ENCODE data around the gene PTX4. TPM values are rescaled to one million over a fixed set of nuclear protein-coding genes. Genes with fewer than 3 reads are reported as not detected.

The PTX4 gene
- total RNA-seq, 1 donor from 2014 or later = not detected

DNA sequence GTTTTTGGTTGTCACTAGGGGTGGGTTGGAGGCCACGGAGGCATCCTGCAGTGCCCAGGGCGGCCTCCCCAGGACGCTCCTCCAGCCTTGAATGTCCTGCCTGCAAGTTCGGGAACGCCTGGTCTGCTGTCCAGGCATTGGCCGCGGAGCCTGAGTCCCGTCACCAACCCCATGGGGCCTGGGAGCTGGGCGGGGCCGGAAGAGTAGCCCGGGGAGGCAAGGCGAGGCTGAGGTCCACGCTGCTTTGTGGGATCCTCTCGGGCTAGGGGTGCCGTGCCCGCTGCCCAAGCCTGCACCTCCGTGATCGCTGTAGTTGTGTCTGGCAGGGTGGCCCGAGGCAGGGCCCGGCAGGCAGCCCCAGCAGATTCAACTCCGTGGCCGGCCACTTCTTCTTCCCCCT is 17.2 kb upstream of the PTX4 start:
- no peak for DNase-seq (ENCODE audit: low spot score, unreplicated experiment)
- H3K9me3 Mint-ChIP-seq (ENCODE audit: low read depth) = no peaks in the 10 kb centered on the region
- H3K4me1 Mint-ChIP-seq (ENCODE audit: low read depth) = no peaks in the 10 kb centered on the region
- TF ChIP-seq, protein P1, sequence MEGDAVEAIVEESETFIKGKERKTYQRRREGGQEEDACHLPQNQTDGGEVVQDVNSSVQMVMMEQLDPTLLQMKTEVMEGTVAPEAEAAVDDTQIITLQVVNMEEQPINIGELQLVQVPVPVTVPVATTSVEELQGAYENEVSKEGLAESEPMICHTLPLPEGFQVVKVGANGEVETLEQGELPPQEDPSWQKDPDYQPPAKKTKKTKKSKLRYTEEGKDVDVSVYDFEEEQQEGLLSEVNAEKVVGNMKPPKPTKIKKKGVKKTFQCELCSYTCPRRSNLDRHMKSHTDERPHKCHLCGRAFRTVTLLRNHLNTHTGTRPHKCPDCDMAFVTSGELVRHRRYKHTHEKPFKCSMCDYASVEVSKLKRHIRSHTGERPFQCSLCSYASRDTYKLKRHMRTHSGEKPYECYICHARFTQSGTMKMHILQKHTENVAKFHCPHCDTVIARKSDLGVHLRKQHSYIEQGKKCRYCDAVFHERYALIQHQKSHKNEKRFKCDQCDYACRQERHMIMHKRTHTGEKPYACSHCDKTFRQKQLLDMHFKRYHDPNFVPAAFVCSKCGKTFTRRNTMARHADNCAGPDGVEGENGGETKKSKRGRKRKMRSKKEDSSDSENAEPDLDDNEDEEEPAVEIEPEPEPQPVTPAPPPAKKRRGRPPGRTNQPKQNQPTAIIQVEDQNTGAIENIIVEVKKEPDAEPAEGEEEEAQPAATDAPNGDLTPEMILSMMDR (IDR thresholded peaks at IDR 0.05; ENCODE audit: unreplicated experiment) = no peak
- no peak overlapping the region for H3K27ac Mint-ChIP-seq
- H3K36me3 Mint-ChIP-seq (ENCODE audit: insufficient read depth) = peaks cover 6% of the 10 kb centered on the region
- H3K4me3 Mint-ChIP-seq (ENCODE audit: low read depth) = no peak overlapping the region
- H3K27me3 Mint-ChIP-seq = no peaks in the 10 kb centered on the region

DNA sequence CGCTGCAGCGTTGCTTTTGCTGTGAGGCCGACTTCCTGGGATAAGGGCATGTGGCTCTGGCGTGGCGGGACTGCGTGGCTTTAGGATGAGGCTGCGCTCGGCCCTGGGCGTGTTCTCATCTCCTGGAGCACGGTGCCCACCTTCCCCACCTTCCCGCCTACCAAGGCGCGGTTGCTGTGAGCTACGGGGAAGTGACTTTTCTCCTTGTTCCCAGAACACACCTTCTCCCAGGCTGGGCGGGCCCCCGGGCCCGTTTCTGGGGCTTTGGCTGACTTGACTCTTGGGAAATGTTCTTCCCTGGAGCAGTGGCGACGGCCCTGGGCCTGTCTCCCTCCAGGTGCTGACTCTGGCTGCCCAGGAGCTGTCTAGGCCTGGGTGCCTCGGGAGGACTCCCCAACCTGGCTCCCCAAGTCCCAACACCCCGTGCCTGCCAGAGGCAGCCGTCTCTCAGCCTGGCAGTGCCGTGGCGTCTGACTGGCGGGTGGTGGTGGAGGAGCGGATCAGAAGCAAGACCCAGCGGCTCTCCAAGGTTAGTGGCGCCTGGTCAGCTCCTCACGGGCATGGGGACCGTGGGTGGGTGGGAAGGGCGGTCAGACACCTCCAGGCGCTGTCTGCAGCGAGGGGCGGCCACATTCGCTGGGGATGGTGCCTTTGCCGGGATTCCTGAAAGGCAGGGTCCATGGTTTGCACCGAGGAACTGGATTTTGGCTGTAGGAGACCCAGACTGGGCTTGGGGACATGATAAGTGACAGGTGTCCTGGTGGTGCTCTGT is 16.5 kb upstream of the PTX4 start:
- Mint-ChIP-seq H3K27me3 (no peaks in the 10 kb centered on the region), H3K4me3 (ENCODE audit: low read depth) (no peak overlapping the region)

DNA sequence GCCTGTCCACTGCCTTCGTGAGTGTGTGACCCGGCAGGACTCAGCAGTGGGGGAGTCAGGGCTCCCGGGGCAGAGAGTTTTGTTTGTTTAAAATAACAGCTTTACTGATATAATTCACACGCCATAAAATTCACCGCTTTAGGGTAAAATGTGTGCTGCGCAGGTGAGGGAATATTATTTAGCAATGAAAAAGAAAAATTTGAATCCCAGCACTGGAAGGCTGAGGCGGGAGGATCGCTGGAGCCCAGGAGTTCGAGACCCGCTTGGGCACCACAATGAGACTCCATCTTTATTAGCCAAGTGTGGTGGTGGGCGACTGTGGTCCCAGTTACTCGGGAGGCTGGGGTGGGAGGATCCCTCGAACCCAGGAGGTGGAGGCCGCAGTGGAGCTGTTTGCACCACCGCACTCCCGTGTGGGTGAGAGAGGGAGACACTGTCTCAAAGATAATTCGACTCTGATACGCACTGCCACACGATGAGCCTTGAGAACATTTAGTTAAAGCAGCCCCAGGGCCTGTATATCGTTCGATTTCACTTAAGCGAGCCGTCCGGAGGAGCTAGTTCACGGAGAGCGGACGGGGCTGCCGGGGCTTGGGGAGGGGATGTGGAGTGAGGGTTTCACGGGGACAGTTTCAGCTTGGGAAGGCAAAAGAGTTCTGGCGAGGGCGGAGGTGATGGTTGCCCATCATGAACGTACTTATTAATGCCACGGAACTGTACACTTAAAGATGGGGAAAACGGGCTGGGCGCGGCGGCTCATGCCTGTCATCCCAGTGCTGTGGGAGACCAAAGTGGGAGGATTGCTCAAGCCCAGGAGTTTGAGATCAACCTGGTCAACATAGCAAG is 14.6 kb upstream of the PTX4 start:
- no peak for DNase-seq (ENCODE audit: low spot score, unreplicated experiment)
- Mint-ChIP-seq H3K4me3 (ENCODE audit: low read depth) (no peak overlapping the region), H3K27ac (no peak overlapping the region), H3K27me3 (no peaks in the 10 kb centered on the region), H3K4me1 (ENCODE audit: low read depth) (no peaks in the 10 kb centered on the region), H3K36me3 (ENCODE audit: insufficient read depth) (peaks cover 9% of the 10 kb centered on the region), H3K9me3 (ENCODE audit: low read depth) (no peaks in the 10 kb centered on the region)
- TF ChIP-seq, protein P1 (IDR thresholded peaks at IDR 0.05; ENCODE audit: unreplicated experiment) = no peak

More for the DNA sequence above, 16.5 kb upstream of the PTX4 start:
- peaks cover 6% of the 10 kb centered on the region for H3K36me3 Mint-ChIP-seq (ENCODE audit: insufficient read depth)
- H3K4me1 Mint-ChIP-seq (ENCODE audit: low read depth) = no peaks in the 10 kb centered on the region
- DNase-seq (ENCODE audit: low spot score, unreplicated experiment) = no peak
- H3K27ac Mint-ChIP-seq = no peak overlapping the region
- H3K9me3 Mint-ChIP-seq (ENCODE audit: low read depth) = no peaks in the 10 kb centered on the region
- TF ChIP-seq, protein P1 (IDR thresholded peaks at IDR 0.05; ENCODE audit: unreplicated experiment) = no peak

DNA sequence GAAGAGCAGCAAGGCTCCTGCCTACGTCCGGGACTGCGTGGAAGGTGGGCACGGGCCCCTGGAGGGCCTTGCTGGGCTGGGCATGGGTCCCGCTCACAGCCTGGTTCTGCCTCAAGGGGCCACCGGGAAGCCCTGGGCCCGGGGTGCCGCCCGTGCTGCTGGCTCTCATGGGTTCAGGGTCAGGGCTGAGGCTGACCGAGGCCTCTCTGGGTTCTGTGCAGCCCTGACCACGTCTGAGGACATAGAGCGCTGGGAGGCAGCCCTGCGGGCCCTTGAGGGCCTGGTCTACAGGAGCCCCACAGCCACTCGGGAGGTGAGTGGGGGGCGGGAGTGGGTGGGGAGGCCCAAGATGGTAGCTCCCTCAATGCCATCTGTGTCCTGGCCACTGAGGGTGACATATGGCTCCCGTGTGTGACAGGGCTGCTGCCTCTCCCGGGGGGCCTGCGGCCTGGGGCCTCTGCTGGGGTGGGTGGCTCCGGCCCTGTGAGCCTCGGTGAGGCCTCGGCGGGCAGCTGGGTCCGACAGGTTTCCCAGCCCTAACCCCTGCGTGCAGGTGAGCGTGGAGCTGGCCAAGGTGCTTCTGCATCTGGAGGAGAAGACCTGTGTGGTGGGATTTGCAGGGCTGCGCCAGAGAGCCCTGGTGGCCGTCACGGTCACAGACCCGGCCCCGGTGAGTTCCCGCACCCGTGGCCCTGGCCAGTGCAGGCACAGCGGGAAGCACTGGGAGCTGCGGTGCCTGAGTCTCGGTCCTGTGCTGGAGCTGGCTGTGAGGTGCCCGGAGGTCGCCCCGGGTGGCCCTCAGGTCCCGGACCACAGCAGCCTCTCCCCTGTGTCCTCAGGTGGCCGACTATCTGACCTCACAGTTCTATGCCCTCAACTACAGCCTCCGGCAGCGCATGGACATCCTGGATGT is 13.6 kb upstream of the PTX4 start:
- H3K27me3 Mint-ChIP-seq = no peaks in the 10 kb centered on the region
- H3K36me3 Mint-ChIP-seq (ENCODE audit: insufficient read depth) = peaks cover 11% of the 10 kb centered on the region
- no peaks in the 10 kb centered on the region for H3K4me1 Mint-ChIP-seq (ENCODE audit: low read depth)
- no peak overlapping the region for H3K4me3 Mint-ChIP-seq (ENCODE audit: low read depth)
- TF ChIP-seq, protein P1 (IDR thresholded peaks at IDR 0.05; ENCODE audit: unreplicated experiment) = no peak
- DNase-seq (ENCODE audit: low spot score, unreplicated experiment) = no peak
- no peaks in the 10 kb centered on the region for H3K9me3 Mint-ChIP-seq (ENCODE audit: low read depth)
- no peak overlapping the region for H3K27ac Mint-ChIP-seq

DNA sequence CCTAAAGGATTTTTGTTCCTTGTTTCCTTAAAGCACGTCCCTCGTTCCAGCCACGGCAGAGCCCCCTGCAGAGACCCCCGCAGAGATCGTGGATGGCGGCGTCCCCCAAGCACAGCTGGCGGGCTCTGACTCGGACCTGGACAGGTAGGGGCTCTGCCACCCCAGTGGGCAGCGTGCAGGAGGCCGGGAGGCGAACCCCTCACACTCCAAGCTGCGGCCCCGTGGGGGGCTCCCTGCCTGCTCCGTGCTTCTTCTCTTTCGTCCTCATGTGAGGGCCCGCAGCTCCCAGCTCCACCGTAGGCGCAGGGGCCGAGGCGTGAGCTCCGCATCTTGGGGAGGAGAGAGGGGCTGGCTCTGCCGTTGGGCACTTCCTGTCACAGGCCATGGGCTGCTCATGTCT is 12.9 kb upstream of the PTX4 start:
- peaks cover 11% of the 10 kb centered on the region for H3K36me3 Mint-ChIP-seq (ENCODE audit: insufficient read depth)
- H3K4me3 Mint-ChIP-seq (ENCODE audit: low read depth) = no peak overlapping the region
- H3K27ac Mint-ChIP-seq = no peak overlapping the region
- no peak for DNase-seq (ENCODE audit: low spot score, unreplicated experiment)
- TF ChIP-seq, protein P1 (IDR thresholded peaks at IDR 0.05; ENCODE audit: unreplicated experiment) = no peak
- H3K27me3 Mint-ChIP-seq = no peaks in the 10 kb centered on the region
- H3K9me3 Mint-ChIP-seq (ENCODE audit: low read depth) = no peaks in the 10 kb centered on the region
- H3K4me1 Mint-ChIP-seq (ENCODE audit: low read depth) = no peaks in the 10 kb centered on the region

Data from progenitor cell of endocrine pancreas (in vitro differentiated cells).